Measurements from ENCODE around the gene ISM2. TPM values are rescaled to one million over a fixed set of nuclear protein-coding genes. Genes with fewer than 3 reads are reported as not detected.
"Not testable (repeated sequence)": the region's sequence is repeated elsewhere in the genome, so short reads cannot be mapped to it uniquely, and the experiment has no call there.

ISM2 gene
- total RNA-seq, 2 experiments from 2014 or later: 0.41 to 0.53 TPM

DNA sequence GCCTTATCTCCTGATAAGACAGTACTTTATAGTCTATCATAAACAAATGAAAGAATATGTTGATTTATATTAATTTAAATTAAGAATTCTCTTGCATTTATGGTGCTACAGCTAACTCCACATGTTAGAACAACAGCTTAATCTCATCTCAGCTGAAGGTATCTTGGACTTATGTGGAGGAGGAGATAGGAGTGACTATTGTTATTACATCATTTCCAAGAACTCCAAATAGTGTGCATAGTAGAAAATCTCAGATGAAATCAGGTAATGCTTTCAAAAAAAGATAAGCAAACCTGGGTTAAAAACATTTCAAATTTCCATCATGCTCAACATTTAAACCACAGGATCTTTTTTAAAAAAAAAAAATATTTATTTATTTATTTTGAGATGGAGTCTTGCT is 31.3 kb upstream of the ISM2 start:
- peaks cover 3% of the 10 kb centered on the region for H3K4me1 Mint-ChIP-seq
- H3K4me3 Mint-ChIP-seq: no peak overlapping the region
- DNase-seq (no peak), ATAC-seq (no peak)
- no peak overlapping the region for H3K27ac Mint-ChIP-seq
- intact Hi-C loops (cut with DNase I, micrococcal nuclease): no loop called here
- H3K27me3 Mint-ChIP-seq: no peaks in the 10 kb centered on the region
- H3K36me3 Mint-ChIP-seq (ENCODE audit: low read depth): no peaks in the 10 kb centered on the region
- POLR2A ChIA-PET: no interaction called here
- CTCF ChIA-PET: interaction anchor here (0.7 kb wide), 1 partner anchor 14 kb away, joined by 3 read pairs; no protein-coding TSS in a partner anchor
- H3K9me3 Mint-ChIP-seq (ENCODE audit: low read depth): no peaks in the 10 kb centered on the region

DNA sequence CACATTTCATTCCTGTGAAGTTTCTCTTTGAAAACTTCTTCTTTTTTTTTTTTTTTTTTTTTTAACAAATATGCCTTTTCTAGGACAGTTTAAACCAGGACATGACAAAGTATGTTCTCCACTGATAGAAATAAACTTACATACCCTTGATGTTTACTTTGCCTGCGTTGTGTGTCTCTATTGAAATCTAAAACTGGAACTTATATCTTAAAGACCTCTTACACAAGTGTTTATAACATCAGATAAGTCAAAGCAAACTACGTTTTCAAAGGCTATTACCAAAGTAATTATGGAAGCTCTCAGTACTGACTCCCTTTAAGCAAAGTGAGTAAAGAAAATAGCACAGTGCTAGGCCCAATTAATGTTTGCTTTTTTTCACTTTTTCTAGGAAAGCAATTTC is 30.6 kb upstream of the ISM2 start:
- ChIA-PET CTCF (no interaction called here), POLR2A (no interaction called here)
- ATAC-seq (no peak), DNase-seq (no peak)
- Mint-ChIP-seq H3K9me3 (ENCODE audit: low read depth) (no peaks in the 10 kb centered on the region), H3K4me1 (peaks cover 3% of the 10 kb centered on the region), H3K27me3 (no peaks in the 10 kb centered on the region), H3K27ac (no peak overlapping the region), H3K36me3 (ENCODE audit: low read depth) (peaks cover 4% of the 10 kb centered on the region), H3K4me3 (no peak overlapping the region)
- intact Hi-C loops (cut with DNase I, micrococcal nuclease): no loop called here

DNA sequence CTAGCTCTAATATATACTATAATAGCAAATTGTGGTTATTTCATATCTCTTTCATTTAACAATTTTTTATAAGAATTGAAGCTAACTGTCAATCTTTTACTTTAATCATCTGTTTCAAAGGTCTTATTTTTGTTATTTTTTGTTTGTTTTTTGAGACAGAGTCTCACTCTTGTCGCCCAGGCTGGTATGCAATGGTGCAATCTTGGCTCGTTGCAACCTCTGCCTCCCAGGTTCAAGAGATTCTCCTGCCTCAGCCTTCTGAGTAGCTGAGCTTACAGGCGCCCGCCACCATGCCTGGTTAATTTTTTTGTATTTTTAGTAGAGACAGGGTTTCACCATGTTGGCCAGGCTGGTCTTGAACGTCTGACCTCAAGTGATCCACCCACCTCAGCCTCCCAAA is 30.1 kb upstream of the ISM2 start:
- DNase-seq; H3K27me3 Mint-ChIP-seq; H3K36me3 Mint-ChIP-seq (ENCODE audit: low read depth); H3K4me3 Mint-ChIP-seq; POLR2A ChIA-PET; H3K9me3 Mint-ChIP-seq (ENCODE audit: low read depth); intact Hi-C loops (cut with DNase I, micrococcal nuclease); ATAC-seq; H3K27ac Mint-ChIP-seq; H3K4me1 Mint-ChIP-seq: not testable (repeated sequence)
- CTCF ChIA-PET: interaction anchor here (0.9 kb wide), 1 partner anchor 22 kb away, joined by 3 read pairs; no protein-coding TSS in a partner anchor

DNA sequence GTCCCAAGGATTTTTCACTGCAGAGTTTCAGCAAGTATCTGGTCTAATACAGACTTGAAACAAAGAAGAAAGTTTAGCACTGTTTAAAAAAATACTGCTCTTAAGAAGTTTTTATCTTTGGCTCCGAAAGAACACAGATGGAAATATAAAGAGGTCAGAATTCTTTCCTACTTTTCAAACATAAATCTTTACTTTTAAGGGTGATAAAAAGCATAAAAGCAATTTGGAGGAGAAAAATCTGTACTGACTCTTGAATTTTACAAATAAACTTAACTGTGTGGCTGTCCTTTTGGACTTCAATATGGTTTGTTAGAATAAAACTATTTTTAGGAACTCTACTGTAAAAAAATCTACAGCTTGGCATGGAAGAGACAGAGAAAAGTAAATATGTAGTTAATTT is 27.6 kb upstream of the ISM2 start:
- ChIA-PET CTCF (interaction anchor here (1.1 kb wide), 1 partner anchor 67 kb away, joined by 4 read pairs; no protein-coding TSS in a partner anchor), POLR2A (no interaction called here)
- Mint-ChIP-seq H3K4me1 (peaks cover 3% of the 10 kb centered on the region), H3K4me3 (no peak overlapping the region), H3K27me3 (no peaks in the 10 kb centered on the region), H3K36me3 (ENCODE audit: low read depth) (peaks cover 8% of the 10 kb centered on the region), H3K27ac (no peak overlapping the region), H3K9me3 (ENCODE audit: low read depth) (no peaks in the 10 kb centered on the region)
- intact Hi-C loops (cut with DNase I, micrococcal nuclease): no loop called here
- ATAC-seq (no peak), DNase-seq (no peak)

DNA sequence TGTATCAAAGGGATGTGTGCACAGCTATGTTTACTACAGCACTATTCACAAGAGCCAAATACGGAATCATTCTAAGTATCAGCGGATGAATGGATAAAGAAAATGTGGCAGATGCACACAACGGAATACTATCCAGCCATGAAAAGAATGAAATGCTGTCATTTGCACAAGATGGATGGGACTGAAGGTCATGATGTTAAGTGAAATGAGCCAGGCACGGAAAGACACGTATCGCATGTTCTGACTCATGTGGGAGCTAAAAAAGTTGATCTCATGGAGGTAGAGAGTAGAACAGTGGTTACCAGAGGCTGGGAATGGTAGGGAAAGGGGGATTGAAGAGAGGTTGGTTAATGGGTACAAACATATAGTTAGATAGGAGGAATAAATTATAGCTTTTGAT is 25.9 kb upstream of the ISM2 start:
- Mint-ChIP-seq H3K9me3 (ENCODE audit: low read depth) (no peaks in the 10 kb centered on the region), H3K4me1 (no peaks in the 10 kb centered on the region), H3K4me3 (no peak overlapping the region), H3K36me3 (ENCODE audit: low read depth) (peaks cover 14% of the 10 kb centered on the region), H3K27me3 (no peaks in the 10 kb centered on the region), H3K27ac (no peak overlapping the region)
- DNase-seq: no peak
- ChIA-PET CTCF (interaction anchor here (0.7 kb wide), 1 partner anchor 875 kb away, joined by 6 read pairs; no protein-coding TSS in a partner anchor), POLR2A (no interaction called here)
- intact Hi-C loops (cut with DNase I, micrococcal nuclease): no loop called here
- no peak for ATAC-seq

DNA sequence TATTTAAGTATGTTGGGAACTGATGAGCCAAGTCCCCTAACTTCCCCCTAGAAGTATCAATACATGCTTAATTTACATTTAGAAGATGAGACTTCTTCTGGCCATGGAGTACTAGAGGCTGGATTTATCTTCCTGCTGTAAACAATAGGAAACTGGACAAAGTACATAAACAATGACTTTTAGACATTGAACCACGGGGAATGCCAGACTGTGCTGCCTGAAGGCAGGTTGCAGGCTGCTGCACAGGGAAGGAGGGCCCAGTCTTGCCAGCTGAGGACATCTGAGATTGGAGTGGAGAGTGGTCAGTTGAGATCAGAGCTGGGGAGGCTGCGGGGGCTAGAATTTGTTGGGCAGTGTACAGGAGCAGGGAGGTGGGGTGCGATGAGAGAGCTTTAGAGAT is 24.5 kb upstream of the ISM2 start:
- ATAC-seq: no peak
- CTCF ChIA-PET: interaction anchor here (0.7 kb wide), 1 partner anchor 159 kb away, joined by 3 read pairs; no protein-coding TSS in a partner anchor
- H3K9me3 Mint-ChIP-seq (ENCODE audit: low read depth): no peaks in the 10 kb centered on the region
- intact Hi-C loops (cut with DNase I, micrococcal nuclease): no loop called here
- H3K27me3 Mint-ChIP-seq: no peaks in the 10 kb centered on the region
- H3K36me3 Mint-ChIP-seq (ENCODE audit: low read depth): peaks cover 19% of the 10 kb centered on the region
- no peak overlapping the region for H3K27ac Mint-ChIP-seq
- POLR2A ChIA-PET: no interaction called here
- H3K4me3 Mint-ChIP-seq: no peak overlapping the region
- H3K4me1 Mint-ChIP-seq: no peaks in the 10 kb centered on the region
- DNase-seq: no peak

GRCh38 chr14:77520555-77520954 is 21.9 kb upstream of the ISM2 start:
- POLR2A ChIA-PET: no interaction called here
- Mint-ChIP-seq H3K27me3 (no peaks in the 10 kb centered on the region), H3K27ac (no peak overlapping the region), H3K9me3 (ENCODE audit: low read depth) (no peaks in the 10 kb centered on the region), H3K4me1 (no peaks in the 10 kb centered on the region), H3K36me3 (ENCODE audit: low read depth) (peaks cover 27% of the 10 kb centered on the region), H3K4me3 (no peak overlapping the region)
- CTCF ChIA-PET: no interaction called here
- ATAC-seq: no peak
- intact Hi-C loops (cut with DNase I, micrococcal nuclease): no loop called here
- DNase-seq: no peak

- ChIA-PET CTCF (interaction anchor here (0.6 kb wide), 1 partner anchor 31 kb away, joined by 3 read pairs; no protein-coding TSS in a partner anchor), POLR2A (no interaction called here)
Observed at GRCh38 chr14:77516126-77516525, 17.5 kb upstream of the ISM2 start.

GRCh38 chr14:77511486-77512162 is 13.0 kb upstream of the ISM2 start:
- Mint-ChIP-seq H3K27ac (no peak overlapping the region), H3K4me1 (no peaks in the 10 kb centered on the region), H3K27me3 (no peaks in the 10 kb centered on the region), H3K36me3 (ENCODE audit: low read depth) (peaks cover 38% of the 10 kb centered on the region), H3K9me3 (ENCODE audit: low read depth) (no peaks in the 10 kb centered on the region), H3K4me3 (no peak overlapping the region)
- intact Hi-C loops (cut with DNase I, micrococcal nuclease): no loop called here
- DNase-seq: no peak
- no peak for ATAC-seq
- ChIA-PET POLR2A (no interaction called here), CTCF (no interaction called here)

More at GRCh38 chr14:77516126-77516525, 17.5 kb upstream of the ISM2 start:
- intact Hi-C loops (cut with DNase I, micrococcal nuclease): no loop called here
- Mint-ChIP-seq H3K4me3 (no peak overlapping the region), H3K4me1 (no peaks in the 10 kb centered on the region), H3K36me3 (ENCODE audit: low read depth) (peaks cover 36% of the 10 kb centered on the region), H3K27ac (no peak overlapping the region), H3K27me3 (no peaks in the 10 kb centered on the region), H3K9me3 (ENCODE audit: low read depth) (no peaks in the 10 kb centered on the region)
- no peak for ATAC-seq
- no peak for DNase-seq

DNA sequence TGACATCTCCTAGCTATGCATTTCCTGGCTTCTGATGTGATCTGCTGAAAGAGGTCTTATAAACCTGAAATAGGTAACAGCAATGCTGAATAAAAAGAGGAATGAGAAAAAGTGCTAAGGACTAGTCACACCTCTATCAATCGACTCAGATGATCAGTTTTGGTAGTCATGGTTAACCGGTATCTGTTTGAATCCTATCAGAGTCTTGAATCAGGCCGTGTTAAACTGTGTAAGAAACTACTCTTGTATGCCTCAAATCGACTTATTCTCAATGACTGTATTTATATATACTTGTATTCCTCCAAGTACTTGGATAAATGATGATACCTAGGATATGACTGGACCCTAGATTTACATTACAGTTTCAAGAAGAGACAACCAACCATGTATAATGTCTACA is 10.8 kb upstream of the ISM2 start:
- DNase-seq (no peak), ATAC-seq (peak; percentile 26)
- Mint-ChIP-seq H3K4me1 (no peaks in the 10 kb centered on the region), H3K27me3 (no peaks in the 10 kb centered on the region), H3K4me3 (no peak overlapping the region), H3K27ac (no peak overlapping the region), H3K36me3 (ENCODE audit: low read depth) (peaks cover 32% of the 10 kb centered on the region), H3K9me3 (ENCODE audit: low read depth) (no peaks in the 10 kb centered on the region)
- POLR2A ChIA-PET: no interaction called here
- intact Hi-C loops (cut with DNase I, micrococcal nuclease): no loop called here
- CTCF ChIA-PET: interaction anchor here (0.7 kb wide), 1 partner anchor 302 kb away, joined by 3 read pairs; no protein-coding TSS in a partner anchor

DNA sequence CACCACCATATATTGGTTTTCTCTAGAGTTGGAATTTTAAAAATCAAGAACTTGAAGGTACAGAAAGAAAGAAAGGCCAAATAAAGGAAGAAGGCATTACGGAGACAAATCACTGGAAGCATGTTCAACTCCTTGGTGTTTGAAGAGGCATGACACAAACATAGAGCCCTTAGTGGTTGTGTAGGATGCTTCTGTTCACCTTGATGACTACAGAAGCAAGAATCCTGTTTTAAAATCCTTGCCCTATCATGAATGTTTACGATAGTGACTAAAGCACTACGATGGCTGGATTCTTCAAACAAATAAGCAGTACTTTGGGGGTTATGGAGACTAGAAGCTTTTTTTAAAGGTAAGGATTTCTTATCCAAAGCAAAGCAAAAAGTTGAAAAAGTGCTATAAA is 10.3 kb upstream of the ISM2 start:
- CTCF ChIA-PET: interaction anchor here (0.7 kb wide), 1 partner anchor 302 kb away, joined by 3 read pairs; no protein-coding TSS in a partner anchor
- Mint-ChIP-seq H3K4me1 (no peaks in the 10 kb centered on the region), H3K4me3 (no peak overlapping the region), H3K9me3 (ENCODE audit: low read depth) (no peaks in the 10 kb centered on the region), H3K27me3 (no peaks in the 10 kb centered on the region), H3K27ac (no peak overlapping the region), H3K36me3 (ENCODE audit: low read depth) (peaks cover 32% of the 10 kb centered on the region)
- POLR2A ChIA-PET: no interaction called here
- ATAC-seq (no peak), DNase-seq (no peak)
- intact Hi-C loops (cut with DNase I, micrococcal nuclease): no loop called here

DNA sequence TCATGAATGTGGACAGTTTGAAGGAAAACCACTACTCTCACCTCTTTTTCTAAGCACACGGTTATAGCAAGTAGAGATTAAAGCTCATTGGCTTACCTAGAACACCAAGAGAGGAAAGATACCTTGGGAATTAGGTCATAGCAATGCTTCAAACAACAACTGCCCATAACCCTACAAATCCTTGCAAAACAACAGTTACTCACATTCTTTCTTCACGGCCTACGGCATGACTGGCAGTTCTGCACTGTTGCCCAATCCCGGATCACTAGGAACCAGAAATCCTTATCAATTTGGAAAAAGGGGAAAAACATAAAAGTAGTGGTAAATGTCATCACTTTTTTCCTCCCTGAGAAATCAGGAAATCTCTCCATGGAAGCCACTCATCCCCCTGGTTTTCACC is 9.6 kb upstream of the ISM2 start:
- Mint-ChIP-seq H3K4me1 (no peaks in the 10 kb centered on the region), H3K4me3 (no peak overlapping the region), H3K27me3 (no peaks in the 10 kb centered on the region), H3K36me3 (ENCODE audit: low read depth) (peaks cover 32% of the 10 kb centered on the region), H3K9me3 (ENCODE audit: low read depth) (peaks cover 1% of the 10 kb centered on the region), H3K27ac (no peak overlapping the region)
- intact Hi-C loops (cut with DNase I, micrococcal nuclease): no loop called here
- POLR2A ChIA-PET: no interaction called here
- DNase-seq (no peak), ATAC-seq (no peak)
- CTCF ChIA-PET: no interaction called here
